ENCODE data around the gene RNF126.
"Not testable (repeated sequence)": the region's sequence is repeated elsewhere in the genome, so short reads cannot be mapped to it uniquely, and the experiment has no call there.

The RNF126 gene

GRCh38 chr19:676339-677105 is 13.5 kb upstream of the RNF126 start, which contains the start of gene FSTL3:
Gene FSTL3, plus strand, starts transcription at chr19:676392. Its CDS starts 32 bp downstream, at chr19:676424.
- H3K27ac Mint-ChIP-seq = peak within 1 kb of the TSS; percentile 91 to 93 (median 91)
- no peaks in the 10 kb centered on the region for H3K27me3 Mint-ChIP-seq (ENCODE audit: low read depth)
- H3K4me3 Mint-ChIP-seq = peak within 1 kb of the TSS; percentile 71 to 80 (median 75)
- no peak for TF ChIP-seq CTCF (IDR thresholded peaks at IDR 0.05; ENCODE audit: unreplicated experiment in 3 of 3)
- H3K9me3 Mint-ChIP-seq = no peaks in the 10 kb centered on the region
- no peaks in the 10 kb centered on the region for H3K36me3 Mint-ChIP-seq (ENCODE audit: low read depth)
- H3K4me1 Mint-ChIP-seq = peaks cover 8% of the 10 kb centered on the region

- Mint-ChIP-seq H3K27ac (peak overlapping the region in 1 of 3 experiments; percentile 91), H3K36me3 (ENCODE audit: low read depth) (no peaks in the 10 kb centered on the region), H3K4me3 (peak overlapping the region; percentile 53 to 75 (median 65)), H3K9me3 (no peaks in the 10 kb centered on the region), H3K4me1 (peaks cover 8% of the 10 kb centered on the region), H3K27me3 (ENCODE audit: low read depth) (no peaks in the 10 kb centered on the region)
- no peak for TF ChIP-seq CTCF (IDR thresholded peaks at IDR 0.05; ENCODE audit: unreplicated experiment in 3 of 3)
These were observed 13.0 kb upstream of the RNF126 start for GRCh38 chr19:676007-676338.

GRCh38 chr19:674282-675151 is 11.5 kb upstream of the RNF126 start:
- Mint-ChIP-seq H3K27me3 (ENCODE audit: low read depth) (no peaks in the 10 kb centered on the region), H3K4me3 (peak overlapping the region in 1 of 3 experiments; percentile 71), H3K36me3 (ENCODE audit: low read depth) (no peaks in the 10 kb centered on the region), H3K27ac (peak overlapping the region; percentile 91 to 93 (median 91)), H3K4me1 (peaks cover 8% of the 10 kb centered on the region), H3K9me3 (no peaks in the 10 kb centered on the region)
- no peak for TF ChIP-seq CTCF (IDR thresholded peaks at IDR 0.05; ENCODE audit: unreplicated experiment in 3 of 3)

GRCh38 chr19:670609-671075 is 7.6 kb upstream of the RNF126 start:
- peaks cover 7% of the 10 kb centered on the region for H3K4me1 Mint-ChIP-seq
- no peak overlapping the region for H3K4me3 Mint-ChIP-seq
- H3K27me3 Mint-ChIP-seq (ENCODE audit: low read depth) = peaks cover 4% of the 10 kb centered on the region
- H3K36me3 Mint-ChIP-seq (ENCODE audit: low read depth) = no peaks in the 10 kb centered on the region
- peaks cover 5% of the 10 kb centered on the region for H3K9me3 Mint-ChIP-seq
- H3K27ac Mint-ChIP-seq = no peak overlapping the region
- no peak for TF ChIP-seq CTCF (IDR thresholded peaks at IDR 0.05; ENCODE audit: unreplicated experiment in 3 of 3)

GRCh38 chr19:668675-669434 is 5.8 kb upstream of the RNF126 start:
- H3K4me3 Mint-ChIP-seq; H3K27me3 Mint-ChIP-seq (ENCODE audit: low read depth); H3K27ac Mint-ChIP-seq; H3K36me3 Mint-ChIP-seq (ENCODE audit: low read depth); H3K9me3 Mint-ChIP-seq; H3K4me1 Mint-ChIP-seq: not testable (repeated sequence)

GRCh38 chr19:666985-667573 is 4.1 kb upstream of the RNF126 start:
- H3K27me3 Mint-ChIP-seq (ENCODE audit: low read depth); H3K4me1 Mint-ChIP-seq; H3K36me3 Mint-ChIP-seq (ENCODE audit: low read depth); H3K9me3 Mint-ChIP-seq; H3K27ac Mint-ChIP-seq; H3K4me3 Mint-ChIP-seq: not testable (repeated sequence)

All from nephron (organoid).